Measurements from ENCODE around the gene LCP2.

DNA sequence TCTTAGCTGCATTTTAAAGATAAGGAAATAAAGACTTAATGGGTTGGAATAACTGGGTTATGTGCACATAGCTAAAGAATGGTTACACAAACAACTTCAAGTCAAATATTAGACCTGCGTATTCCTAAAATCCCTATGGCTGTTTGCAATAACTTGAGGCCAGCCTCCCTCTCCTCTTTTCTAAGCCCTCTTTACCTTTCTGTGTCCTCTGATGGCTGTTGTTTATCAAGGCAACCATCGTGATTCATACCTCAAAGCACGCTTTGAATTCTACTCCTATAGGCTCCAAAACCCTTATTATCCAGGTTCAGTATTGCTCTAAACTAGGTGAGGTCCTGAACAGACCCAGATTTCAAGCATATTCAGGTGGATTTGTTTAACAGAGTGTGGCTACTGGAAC is 45.6 kb upstream of the LCP2 start:
- TF ChIP-seq ZFP30 (CRISPR knock-in tag; IDR thresholded peaks at IDR 0.05) = no peak
- no peak for TF ChIP-seq TCF4 (CRISPR knock-in tag; IDR thresholded peaks at IDR 0.05; ENCODE audit: borderline replicate concordance)
- TF ChIP-seq, protein P1, sequence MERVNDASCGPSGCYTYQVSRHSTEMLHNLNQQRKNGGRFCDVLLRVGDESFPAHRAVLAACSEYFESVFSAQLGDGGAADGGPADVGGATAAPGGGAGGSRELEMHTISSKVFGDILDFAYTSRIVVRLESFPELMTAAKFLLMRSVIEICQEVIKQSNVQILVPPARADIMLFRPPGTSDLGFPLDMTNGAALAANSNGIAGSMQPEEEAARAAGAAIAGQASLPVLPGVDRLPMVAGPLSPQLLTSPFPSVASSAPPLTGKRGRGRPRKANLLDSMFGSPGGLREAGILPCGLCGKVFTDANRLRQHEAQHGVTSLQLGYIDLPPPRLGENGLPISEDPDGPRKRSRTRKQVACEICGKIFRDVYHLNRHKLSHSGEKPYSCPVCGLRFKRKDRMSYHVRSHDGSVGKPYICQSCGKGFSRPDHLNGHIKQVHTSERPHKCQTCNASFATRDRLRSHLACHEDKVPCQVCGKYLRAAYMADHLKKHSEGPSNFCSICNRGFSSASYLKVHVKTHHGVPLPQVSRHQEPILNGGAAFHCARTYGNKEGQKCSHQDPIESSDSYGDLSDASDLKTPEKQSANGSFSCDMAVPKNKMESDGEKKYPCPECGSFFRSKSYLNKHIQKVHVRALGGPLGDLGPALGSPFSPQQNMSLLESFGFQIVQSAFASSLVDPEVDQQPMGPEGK (CRISPR knock-in tag; IDR thresholded peaks at IDR 0.05; ENCODE audit: borderline replicate concordance) = no peak
- no peak for TF ChIP-seq ARNTL (CRISPR knock-in tag; IDR thresholded peaks at IDR 0.05; ENCODE audit: borderline replicate concordance, low read depth)
- no peak for TF ChIP-seq TOX (CRISPR knock-in tag; IDR thresholded peaks at IDR 0.05; ENCODE audit: borderline replicate concordance)
- TF ChIP-seq, protein P2, sequence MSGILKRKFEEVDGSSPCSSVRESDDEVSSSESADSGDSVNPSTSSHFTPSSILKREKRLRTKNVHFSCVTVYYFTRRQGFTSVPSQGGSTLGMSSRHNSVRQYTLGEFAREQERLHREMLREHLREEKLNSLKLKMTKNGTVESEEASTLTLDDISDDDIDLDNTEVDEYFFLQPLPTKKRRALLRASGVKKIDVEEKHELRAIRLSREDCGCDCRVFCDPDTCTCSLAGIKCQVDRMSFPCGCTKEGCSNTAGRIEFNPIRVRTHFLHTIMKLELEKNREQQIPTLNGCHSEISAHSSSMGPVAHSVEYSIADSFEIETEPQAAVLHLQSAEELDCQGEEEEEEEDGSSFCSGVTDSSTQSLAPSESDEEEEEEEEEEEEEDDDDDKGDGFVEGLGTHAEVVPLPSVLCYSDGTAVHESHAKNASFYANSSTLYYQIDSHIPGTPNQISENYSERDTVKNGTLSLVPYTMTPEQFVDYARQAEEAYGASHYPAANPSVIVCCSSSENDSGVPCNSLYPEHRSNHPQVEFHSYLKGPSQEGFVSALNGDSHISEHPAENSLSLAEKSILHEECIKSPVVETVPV (CRISPR knock-in tag; IDR thresholded peaks at IDR 0.05) = no peak
- TF ChIP-seq ISL1 (CRISPR knock-in tag; IDR thresholded peaks at IDR 0.05) = no peak

Measured in SK-N-SH treated with all-trans-retinoic acid at 6 μM for 48 hours (cell line).